ENCODE data around the gene EP300.
"Not testable (repeated sequence)": the region's sequence is repeated elsewhere in the genome, so short reads cannot be mapped to it uniquely, and the experiment has no call there.

The EP300 gene

DNA sequence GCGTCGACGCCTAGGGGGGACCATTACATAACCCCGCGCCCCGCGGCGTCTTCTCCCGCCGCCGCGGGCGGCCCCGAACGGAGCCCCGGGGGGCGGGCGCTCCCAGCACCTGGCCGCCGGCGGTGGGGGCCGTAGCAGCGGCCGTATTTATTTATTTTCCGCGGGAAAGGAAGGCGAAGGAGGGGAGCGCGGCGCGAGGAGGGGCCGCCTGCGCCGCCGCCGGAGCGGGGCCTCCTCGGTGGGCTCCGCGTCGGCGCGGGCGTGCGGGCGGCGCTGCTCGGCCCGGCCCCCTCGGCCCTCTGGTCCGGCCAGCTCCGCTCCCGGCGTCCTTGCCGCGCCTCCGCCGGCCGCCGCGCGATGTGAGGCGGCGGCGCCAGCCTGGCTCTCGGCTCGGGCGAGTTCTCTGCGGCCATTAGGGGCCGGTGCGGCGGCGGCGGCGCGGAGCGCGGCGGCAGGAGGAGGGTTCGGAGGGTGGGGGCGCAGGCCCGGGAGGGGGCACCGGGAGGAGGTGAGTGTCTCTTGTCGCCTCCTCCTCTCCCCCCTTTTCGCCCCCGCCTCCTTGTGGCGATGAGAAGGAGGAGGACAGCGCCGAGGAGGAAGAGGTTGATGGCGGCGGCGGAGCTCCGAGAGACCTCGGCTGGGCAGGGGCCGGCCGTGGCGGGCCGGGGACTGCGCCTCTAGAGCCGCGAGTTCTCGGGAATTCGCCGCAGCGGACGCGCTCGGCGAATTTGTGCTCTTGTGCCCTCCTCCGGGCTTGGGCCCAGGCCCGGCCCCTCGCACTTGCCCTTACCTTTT is at the start of gene EP300:
EP300 (plus strand) TSS at position 570 of the 795 bp plus-strand sequence. CDS start 413 bp downstream, outside the sequence.
- DNase-seq, result no peak

DNA sequence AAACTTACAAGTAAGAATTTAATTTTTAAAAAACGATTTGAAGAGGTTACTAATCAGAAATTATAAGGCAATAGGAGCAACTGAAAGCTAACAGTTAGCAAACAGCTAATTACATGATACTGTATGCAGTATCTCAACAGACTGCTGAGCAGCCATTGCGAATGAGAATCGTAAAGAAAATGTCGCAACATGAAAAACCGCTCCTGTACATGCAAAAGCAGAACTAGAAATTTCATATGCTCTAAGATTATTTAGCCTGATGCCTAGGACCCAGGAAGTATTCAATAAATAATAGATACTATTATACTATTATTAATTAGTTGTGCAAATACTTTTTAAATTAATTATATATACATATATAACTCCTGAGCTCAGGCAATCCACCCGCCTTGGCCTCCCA is 48.7 kb upstream of the EP300 start:
- DNase-seq, result no peak

DNA sequence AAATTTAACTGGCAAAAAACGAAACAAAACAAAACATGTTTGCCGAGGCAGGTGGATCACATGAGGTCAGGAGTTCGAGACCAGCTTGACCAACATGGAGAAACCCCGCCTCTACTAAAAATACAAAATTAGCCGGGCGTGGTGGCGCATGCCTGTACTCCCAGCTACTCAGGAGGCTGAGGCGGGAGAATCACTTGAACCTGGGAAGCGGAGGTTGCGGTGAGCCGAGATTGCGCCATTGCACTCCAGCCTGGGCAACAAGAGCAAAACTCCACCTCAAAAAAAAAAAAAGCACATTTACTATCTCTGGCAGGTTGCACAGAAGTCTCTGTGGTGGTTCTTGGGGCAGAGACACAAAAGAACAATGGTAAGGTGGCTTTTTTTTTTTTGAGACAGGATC is 46.8 kb upstream of the EP300 start:
- not testable (repeated sequence) for DNase-seq

DNA sequence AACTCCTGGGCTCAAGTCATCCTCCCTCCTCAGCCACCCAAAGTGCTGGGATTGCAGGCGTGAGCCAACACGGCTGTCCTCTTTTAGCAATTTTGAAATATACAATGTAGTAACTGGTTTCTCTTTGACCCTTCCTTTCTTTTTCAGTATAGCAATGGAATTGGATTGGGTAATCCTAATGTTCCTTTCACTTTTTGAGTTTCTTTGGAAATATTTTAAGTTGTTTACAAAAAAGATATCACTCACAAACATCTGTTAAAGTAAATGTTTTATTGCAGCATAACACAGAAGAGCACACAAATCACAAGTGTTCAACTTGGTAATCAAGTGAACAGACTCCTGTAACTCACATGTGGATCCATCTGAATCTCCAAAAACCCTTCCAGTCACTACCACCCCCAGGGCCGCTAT is 44.6 kb upstream of the EP300 start:
- DNase-seq, result no peak

DNA sequence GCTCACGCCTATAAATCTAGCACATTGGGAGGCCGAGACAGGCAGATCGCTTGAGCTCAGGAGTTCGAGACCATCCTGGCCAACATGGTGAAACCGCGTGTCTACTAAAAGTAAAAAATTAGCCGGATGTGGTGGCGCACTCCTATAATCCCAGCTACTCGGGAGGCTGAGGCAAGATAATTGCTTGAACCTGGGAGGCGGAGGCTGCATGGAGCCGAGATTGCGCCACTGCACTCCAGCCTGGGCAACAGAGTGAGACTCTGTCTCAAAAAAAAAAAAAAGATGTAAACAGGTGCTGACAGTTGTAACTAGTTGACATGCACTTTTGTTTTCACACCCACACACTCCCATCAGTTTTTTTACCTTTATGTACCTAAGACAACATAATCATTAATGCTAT is 44.0 kb upstream of the EP300 start:
- DNase-seq, result not testable (repeated sequence)

DNA sequence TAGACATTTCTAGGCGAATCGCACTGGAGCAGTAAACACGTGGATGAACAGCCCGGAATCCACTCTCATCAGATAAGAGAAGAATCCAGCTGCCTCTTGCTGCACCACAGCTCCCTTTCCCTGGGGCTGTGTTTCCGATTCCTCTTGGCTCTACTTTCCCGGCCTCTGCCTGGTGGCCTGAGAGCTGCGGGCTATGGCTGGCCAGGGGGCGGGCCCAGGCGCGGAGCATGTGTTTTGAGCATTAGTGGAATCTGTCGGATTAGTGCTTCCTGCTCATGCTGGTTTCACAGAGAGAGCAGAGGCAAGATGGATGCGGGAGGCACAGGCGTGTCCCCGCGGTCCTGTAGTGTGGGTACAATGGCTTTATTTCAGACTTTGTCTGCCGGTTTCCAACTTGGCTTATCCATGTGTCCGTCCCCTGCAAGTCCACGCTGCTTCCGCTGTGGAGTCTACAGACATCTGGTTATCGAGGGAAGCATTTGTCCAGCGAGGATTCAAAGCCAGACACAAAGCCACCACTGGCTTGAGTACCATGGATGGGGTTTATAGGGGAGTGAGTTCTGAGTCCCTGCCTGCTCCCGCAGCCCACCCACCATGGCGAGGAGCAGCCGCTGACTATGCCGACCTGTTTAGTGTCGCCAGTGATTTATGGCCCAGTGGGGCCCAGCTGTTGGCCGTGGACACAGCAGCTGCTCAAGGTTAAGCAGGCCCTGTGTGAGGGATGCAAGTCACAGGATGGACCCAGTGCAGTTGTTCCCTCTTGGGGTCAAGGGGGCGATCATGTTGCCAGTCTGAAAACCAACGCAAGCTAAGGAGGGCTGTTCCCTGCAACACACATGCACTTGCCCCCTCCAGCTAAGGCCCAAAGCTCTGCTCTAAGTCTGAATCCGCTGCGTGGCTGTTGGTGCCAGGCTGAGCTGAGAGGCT is 43.3 kb upstream of the EP300 start:
- no peak for DNase-seq

DNA sequence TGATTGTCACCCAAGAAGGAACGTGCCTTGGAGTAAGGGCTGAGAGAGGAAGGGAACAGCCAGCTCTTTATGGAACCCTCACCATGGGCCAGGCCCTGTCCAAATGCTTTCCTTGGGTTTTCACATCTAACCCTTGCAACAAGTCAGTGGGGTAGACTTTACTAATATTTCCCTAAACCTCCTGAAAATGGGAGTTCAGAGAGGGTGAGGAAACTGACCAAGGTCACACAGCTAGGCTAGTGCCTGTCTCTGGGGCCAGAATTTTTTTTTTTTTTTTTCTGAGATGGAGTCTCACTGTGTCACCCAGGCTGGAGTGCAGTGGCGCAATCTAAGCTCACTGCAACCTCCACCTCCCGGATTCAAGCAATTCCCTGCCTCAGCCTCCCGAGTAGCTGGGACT is 42.6 kb upstream of the EP300 start:
- DNase-seq, result not testable (repeated sequence)

DNA sequence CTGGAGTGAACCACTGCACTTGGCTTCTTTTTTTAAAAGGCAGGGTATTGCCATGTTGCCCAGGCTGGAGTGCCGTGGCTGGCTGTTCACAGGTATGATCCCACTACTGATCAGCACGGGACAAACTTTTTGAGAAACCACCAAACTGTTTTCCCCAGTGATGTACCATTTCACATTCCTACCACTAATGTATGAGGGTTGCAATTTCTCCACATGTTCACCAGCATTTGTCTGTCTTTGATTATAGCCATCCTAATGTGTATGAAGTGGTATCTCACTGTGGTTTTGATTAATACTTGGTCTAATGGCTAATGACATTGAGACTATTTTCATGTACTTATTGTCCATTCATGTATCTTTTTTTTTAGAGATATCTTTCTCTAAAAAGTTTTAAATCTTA is 41.5 kb upstream of the EP300 start:
- no peak for DNase-seq

DNA sequence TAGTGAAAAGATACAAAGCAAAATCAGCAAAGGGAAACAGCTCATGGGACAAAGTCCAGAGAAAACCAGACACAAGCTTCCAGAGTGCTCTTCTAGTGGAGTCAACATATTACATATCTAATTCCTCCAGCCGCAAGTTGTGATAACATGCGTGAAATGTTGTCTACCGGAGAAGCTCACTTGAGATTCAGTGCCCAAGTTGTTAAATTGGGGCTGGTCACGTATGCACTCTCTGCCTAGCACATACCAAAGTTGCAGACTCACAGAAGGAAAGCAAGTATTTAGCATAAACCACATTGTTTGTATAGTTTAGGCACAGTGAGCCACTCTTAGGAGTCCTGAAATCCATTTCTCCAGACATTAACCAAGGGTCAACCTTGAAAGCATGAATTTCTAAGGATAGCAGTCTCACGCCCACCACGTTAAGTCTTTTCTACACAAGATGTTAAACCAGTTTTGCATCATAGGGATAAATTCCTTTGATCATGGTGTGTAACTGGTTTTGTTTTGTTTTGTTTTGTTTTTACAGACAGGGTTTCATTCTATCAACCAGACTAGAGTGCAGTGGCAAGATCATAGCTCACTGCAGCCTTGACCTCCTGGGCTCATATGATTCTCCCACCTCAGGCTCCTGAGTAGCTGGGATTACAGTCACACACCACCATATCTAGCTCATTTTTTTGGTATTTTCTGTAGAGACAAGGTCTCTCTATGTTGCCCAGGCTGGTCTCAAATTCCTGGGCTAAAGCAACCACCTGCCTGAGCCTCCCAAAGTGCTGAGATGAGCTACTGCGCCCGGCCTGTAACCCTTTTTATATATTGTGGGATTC is 39.5 kb upstream of the EP300 start:
- DNase-seq, result no peak

DNA sequence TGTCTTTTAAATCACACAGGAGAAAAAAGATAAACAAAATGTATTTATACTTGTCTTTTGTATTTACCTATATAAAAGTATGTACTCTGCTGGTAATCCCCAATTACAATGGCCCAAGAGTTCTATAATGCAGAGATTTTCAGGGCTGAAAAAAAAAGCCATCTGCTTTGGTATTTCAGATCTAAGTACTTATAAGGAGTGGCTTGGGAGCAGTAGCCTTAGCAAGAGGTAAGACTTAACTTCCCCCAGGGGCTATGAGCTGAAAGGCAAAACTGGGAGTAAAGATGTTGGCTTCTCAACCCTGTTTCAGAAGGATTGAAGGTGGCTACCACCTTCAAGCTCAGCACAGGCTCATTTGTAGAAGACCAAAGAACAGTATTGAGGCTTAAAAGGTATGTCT is 35.3 kb upstream of the EP300 start:
- DNase-seq, result no peak

DNA sequence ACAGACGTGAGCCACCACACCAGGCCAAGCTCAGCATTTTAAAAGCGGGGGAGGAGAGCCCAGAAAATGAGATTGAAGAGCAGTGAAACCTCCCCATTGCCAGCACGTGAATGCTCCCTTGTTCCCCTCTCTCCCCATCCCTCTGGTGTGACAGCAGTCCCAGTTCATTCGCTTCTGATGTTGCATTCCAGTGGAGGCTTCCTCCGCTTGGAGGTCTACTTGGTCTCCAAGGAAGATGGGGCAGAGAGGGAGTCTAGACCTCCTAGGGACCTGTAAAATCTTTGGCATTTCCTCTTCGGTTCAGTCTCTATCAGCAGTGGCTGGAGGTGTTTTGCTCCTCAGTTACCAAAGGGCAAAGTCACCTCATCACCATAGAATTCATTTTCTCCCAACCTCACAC is 30.2 kb upstream of the EP300 start:
- DNase-seq, result no peak

DNA sequence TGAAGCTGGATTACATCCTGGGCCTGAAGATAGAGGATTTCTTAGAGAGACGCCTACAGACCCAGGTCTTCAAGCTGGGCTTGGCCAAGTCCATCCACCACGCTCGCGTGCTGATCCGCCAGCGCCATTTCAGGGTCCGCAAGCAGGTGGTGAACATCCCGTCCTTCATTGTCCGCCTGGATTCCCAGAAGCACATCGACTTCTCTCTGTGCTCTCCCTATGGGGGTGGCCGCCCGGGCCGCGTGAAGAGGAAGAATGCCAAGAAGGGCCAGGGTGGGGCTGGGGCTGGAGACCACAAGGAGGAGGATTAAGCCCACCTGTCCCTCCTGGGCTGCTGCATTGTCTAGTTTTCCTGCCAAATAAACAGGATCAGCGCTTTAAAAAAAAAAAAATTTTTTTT is 28.1 kb upstream of the EP300 start:
- DNase-seq, result not testable (repeated sequence)

DNA sequence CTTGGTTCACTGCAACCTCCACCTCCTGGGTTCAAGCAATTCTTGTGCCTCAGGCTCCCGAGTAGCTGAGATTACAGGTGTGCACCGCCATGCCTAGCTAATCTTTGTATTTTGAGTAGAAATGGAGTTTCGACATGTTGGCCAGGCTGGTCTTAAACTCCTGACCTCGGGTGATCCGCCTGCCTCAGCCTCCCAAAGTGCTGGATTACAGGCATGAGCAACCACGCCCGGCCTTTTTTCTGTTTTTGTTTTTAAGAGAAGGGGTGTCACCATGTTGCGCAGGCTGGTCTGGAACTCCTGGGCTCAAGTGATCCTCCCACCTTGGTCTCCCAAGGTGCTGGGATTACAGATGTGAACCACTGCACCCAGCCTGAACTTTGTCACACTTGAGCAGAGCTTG is 26.1 kb upstream of the EP300 start:
- DNase-seq, result not testable (repeated sequence)

DNA sequence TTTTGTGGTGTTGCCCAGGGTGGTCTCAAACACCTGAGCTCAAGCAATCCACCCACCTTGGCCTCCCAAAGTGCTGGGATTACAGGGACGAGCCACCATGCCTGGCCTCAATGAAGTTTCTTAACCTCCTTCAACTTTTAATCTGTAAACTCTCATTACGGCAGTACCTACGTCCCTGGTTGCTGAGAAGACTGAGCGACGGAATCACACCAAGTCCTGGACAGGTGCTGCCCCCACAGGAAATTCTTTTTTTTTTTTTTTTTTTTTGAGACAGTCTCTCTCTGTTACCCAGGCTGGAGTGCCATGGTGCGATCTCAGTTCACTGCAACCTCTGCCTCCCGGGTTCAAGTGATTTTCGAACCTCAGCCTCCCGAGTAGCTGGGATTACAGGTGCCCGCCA is 24.4 kb upstream of the EP300 start:
- not testable (repeated sequence) for DNase-seq

DNA sequence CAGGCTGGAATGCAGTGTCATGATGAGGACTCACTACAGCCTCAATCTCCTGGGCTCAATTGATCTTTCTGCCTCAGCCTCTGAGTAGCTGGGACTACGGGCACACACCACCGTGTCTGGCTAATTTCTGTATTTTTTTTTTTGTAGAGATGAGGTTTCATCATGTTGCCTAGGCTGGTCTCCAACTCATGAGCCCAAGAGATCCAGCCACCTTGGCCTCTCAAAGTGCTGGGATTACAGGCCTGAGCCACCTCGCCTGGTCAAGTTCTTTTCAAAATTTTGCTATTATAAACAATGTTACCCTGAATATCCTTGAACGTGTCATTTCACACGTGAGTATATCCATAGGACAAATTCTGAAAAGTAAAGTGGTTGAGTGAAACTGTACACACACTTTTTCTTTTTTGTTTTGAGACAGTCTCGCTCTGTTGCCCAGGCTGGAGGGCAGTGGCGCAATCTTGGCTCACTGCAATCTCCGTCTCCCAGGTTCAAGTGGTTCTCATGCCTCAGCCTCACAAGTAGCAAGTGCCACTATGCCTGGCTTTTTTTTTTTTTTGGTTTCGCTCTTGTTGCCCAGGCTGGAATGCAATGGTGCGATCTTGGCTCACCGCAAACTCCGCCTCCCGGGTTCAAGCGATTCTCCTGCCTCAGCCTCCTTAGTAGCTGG is 21.6 kb upstream of the EP300 start:
- no peak for DNase-seq

DNA sequence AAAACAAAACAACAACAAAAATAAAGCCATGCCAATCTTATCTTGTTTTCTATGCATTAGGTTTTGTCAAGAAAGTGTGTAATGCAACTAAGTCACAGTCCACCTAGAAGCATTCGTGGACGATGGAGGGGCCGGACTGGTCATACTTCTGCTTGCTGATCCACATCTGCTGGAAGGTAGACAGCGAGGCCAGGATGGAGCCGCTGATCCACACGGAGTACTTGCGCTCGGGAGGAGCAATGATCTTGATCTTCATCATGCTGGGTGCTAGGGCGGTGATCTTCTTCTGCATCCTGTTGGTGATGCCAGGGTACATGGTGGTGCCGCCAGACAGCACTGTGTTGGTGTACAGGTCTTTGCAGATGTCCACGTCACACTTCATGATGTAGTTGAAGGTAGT is 18.3 kb upstream of the EP300 start:
- DNase-seq, result no peak

DNA sequence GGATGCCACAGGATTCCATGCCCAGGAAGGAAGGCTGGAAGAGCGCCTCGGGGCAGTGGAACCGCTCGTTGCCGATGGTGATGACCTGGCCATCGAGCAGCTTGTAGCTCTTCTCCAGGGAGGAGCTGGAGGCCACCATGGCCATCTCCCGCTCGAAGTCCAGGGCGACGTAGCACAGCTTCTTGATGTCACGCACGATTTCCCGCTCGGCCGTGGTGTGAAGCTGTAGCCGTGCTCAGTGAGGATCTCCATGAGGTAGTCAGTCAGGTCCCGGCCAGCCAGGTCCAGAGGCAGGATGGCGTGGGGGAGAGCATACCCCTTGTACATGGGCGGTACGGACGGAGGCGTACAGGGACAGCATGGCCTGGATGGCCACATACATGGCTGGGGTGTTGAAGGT is 17.9 kb upstream of the EP300 start:
- DNase-seq, result no peak

DNA sequence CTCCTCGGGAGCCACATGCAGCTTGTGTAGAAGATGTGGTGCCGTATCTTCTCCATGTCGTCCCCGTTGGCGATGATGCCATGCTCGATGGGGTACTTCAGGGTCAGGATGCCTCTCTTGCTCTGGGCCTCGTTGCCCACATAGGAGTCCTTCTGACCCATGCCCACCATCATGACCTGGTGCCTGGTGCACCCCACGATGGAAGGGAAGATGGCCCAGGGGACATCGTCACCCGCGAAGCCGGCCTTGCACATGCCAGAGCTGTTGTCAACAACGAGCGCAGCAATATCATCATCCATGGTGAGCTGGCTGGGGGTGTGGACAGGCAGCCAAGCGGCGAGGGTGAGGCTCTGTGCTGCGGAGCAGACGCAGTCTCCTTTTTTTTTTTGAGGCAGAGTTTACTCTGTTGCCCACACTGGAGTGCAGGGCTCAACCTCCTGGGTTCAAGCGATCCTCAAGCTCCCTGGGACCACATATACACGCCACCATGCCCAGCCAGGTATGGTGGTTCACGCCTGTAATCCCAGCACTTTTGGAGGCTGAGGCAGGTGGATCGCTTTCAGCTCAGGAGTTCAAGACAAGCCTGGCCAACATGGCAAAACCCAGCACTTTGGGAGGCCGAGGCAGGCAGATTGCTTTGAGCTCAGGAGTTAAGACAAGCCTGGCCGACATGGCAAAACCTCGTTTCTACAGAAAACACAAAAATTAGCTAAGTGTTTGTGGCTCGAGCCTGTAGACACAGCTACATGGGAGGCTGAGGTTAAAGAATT is 17.3 kb upstream of the EP300 start:
- DNase-seq, result no peak

DNA sequence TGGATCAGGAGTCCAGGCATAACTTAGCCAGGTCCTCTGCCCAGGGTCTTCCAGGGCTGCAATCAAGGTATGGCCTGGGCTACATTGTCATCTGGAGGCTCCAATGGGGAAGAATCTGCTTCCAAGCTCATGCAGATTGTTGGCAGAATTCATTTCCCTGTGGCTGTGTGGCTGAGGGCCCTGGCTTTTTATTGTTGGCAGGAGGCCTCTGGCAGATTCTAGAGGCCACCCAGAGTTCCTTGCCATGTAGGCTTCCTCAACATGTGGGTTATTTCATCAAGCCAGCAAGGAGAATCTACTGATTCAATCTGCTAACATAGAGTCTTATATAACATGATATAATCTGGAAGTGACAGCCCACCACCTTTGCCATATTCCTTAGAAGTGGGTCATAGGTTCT is 16.4 kb upstream of the EP300 start:
- DNase-seq, result no peak

DNA sequence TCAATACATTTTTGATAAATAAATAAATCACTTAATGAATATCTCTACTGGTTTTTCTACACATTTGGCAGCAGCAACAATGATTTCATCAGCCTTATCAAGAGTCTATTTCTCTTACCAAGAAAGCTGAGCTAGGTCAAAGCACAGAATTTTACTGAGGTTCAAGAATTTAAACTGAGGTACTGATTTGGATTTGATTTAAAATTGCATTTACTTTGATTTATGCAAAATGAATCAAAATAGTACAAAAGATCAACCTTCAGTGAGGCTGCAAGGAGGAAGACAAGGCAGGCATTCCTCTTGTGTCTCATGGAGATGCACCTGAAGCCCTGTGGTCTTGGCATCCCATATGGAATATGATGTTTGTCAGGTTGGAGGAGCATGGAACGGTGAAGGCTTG is 15.5 kb upstream of the EP300 start:
- DNase-seq, result no peak

DNA sequence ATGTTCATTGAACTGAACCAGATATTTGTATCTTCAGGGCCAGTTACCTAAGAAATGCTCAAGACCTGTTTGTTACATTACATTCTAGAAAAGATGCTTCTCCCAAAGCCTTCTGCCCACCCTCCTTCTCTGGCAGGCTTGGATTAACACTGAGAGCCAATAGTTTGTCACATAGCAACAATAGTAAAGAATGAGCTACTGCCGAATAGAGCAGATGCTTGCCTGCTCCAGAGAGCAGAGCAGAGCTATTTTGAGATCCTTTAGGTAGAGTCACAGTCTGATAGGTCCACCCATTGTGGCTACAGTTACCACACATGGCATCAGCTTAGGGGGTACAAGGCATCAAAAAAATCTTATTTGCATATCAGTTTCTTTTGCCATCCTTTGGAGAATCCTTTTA is 13.5 kb upstream of the EP300 start:
- DNase-seq, result no peak

DNA sequence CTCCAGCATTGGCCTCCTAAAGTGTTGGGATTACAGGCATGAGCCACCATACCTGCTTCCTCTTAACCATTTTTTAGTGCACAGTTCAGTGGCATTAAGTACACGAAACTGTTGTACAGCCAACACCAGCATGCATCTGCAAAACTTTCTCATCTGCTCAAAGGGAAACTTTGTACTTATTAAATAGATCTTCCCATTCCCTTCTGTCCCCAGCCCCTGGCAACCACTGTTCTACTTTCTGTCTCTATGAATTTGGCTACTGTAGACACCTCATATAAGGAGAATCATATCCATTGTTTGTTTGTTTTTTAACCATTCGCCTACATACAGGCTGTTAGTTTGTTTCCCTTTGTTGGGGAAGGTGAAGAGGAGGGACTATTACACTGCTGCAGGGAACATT is 6.5 kb upstream of the EP300 start:
- DNase-seq, result no peak

Measured in NCI-H2081 treated with DMSO at 0.1 percent for 48 hours (cell line).